Cortex of kidney (tissue), 1 donor: ENCODE data around the gene CHRD.

ENCODE experiments used
- DNase-seq: peaks from one replicate; lab custom pipeline; 2025; lab: John Stamatoyannopoulos, UW

The CHRD gene

DNA sequence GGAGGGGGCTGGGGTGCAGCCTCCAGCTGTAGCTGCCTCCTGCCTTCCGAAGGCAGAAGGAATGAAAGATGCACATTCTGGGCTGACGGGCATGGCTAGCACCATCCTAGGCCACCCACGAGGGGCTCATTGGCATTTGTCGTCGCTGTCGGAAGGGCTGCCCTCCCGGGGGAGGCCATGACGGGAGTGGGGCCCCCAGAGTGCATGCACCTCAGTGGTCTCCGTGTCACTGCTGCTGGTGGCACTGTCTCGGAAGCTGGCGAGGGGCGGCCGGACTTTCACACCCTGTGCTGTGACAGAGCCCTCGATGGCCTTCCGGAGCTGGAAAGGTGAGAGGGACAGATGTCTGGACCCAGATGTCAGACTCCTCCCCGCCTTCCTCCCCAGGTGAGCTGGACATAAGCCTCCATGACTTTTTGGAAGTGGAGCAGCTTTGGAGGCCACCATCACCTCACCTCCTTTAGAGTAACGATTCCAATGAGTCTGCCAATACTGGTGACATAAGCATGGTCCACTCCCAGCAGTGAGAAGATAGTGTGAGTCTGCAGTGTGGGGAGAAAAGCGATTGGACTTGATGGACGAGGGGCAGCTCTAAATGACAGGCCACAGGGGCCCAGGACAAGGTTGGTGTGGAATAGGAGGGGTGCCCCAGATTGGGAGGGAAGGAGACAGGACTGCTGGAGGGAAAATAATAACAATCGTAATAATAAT is 33.2 kb upstream of the CHRD start:
- DNase-seq, result no peak

DNA sequence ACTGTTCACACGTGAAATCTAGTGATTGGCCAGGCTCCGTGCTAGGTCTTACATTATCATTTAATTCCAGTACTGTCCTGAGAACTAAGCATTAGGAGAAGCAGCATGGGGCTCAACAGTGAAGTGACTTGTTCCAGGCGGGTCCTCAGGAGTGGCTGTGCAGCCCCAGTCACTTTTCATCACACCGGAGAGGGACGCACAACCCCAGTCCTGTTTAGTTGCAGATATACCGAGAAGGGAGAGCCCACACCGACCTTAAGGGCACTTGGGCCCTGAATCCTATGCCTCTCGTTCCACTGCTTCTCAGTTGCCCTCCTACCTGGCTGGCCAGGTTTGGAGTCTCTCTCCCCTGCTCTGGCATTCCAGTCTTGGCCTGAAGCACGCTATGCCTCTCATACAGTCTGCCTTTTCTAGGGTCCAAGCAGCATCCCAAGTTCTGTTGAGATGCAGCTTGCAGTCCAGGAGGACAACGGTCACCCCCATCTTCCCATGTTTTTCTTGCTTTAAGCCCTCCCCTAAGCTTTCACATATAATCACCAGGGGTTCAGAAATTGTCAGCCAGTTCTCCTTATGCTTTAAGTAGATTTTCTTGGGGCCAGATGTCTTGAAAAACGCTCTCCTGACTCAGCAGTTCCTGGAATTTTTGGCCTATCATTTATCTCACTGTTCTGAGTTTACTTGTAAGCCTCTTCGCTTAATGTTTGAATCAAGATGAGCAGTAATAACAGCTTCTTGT is 32.4 kb upstream of the CHRD start:
- DNase-seq, result no peak

DNA sequence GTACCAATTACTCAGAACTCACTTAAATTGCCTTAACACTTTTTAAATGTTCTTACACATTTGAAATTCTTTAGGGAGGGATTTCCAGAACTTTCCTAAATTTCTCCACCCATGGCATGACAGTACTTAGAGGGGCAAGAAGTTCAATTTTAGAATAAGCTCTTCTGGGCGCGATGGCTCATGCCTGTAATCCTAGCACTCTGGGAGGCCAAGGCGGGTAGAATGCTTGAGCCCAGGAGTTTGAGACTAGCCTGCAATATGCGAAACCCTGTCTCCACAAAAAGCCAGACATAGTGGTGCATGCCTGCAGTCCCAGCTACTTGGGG is 31.8 kb upstream of the CHRD start:
- DNase-seq, result no peak

DNA sequence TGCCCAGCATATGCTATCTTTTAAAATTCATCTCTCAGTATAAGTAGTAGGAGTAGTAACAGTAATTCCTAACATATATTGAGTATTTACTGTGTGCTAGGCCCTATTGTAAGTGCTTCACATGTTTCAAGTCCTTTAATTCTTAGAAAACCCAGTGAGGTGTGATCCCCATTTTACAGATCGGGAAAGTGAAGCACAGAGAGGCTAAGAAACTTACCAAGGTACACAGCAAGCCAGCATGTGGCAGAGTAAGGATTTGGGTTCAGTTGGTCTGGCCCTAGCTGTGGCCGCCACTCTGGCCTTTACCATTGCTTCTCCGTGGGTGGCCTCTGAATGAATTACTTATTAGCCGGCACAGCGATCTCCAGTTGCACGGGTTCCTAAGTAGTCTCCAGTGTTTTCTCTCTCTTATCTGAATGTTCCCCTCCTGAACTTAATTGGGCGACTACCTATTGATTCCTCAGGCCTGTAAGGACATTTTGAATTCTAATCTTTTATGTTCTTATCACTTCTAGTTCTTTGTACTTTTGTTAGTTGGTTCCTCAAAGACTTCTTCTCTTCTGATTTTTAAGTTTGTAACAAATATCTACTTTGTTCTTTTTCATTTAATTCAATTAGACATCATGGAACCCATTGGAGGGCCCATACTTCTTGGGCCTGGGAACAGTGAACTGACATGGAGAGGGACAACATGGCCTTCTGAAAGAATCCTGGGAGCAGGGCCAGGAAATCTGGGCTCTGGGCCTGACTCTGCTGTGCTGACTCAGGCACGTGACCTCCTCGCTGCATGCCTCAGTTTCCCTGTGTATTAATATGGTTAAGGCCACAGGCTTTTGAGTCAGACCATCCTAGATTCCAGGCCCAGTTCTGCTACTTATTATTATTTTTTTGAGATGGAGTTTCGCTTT is 30.0 kb upstream of the CHRD start:
- DNase-seq, result no peak

DNA sequence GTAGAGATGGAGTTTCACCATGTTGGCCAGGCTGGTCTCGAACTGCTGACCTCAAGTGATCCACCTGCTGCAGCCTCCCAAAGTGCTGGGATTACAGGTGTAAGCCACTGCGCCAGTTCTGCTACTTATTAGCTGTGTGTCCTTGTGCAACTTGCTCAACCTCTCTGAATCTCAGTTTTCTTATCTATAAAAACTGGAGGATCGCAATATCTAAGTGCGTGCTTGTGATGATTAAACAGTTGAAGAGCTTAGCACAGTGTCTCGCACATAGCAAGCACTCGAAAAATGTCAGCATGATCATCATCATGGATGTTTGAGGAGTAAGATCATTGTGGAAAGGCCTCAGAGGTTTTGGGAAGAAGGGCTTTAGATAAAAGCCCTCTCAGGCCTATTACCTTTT is 29.2 kb upstream of the CHRD start:
- no peak for DNase-seq

DNA sequence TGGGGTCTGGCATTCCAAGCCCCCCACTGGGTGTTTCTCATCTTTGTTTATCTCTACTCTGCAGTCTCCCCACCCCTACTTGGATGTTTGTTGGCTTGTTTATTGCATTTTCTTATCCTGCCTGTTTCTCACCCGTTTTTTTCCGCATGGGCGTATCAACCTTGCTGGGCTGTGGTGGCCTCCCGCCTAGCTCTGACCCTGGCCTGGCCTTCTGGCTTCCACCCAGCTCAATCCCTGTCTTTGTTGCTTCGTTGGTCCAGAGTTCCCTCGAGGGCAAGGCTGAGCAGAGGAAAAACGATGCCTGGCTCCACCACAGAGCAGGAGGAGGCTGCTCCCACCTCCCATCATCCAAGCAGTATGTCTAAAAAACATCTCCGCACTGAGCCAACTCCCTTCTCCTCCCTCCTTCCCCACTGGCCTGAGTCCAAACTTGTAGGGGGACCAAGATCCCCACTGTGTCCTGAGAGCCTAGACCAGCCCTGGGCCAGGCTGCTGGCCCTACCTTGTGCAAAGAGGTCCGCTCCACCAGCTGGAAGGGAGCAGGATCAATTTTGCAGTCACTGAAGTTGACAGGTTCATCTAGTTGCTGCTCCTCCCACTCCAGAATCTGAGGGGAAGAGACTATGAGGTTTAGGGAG is 28.2 kb upstream of the CHRD start:
- DNase-seq, result no peak

DNA sequence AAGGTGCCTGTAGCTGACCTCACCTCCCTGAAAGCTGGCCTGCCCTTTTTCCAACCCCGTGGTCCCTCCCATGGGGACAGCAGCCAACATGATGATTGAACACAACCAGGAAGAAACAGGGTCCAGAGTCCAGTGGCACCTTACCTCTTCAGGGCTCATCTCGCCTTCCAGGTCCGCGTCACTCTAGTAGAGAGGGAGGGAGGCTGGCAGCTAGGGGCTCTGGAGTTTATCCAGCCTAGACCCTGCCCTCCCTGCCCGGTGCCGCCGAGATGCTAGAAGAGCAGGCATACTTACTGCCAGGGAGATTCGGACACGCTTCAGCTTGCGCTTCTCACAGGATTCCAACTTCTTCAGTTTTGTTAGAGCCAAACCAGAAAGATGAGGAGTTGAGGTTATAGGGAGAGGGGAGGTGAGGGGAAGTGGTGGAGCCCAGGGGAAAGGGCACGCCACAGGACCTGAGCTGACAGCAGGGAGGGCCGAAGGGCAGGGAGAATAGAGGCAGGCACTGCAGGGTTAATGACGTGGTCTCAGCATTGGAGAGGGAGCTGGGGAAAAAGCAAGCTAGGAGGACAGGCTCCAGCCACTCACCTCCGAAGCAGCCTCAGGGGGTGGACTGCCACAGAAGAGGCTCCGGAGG is 27.6 kb upstream of the CHRD start:
- DNase-seq, result no peak

DNA sequence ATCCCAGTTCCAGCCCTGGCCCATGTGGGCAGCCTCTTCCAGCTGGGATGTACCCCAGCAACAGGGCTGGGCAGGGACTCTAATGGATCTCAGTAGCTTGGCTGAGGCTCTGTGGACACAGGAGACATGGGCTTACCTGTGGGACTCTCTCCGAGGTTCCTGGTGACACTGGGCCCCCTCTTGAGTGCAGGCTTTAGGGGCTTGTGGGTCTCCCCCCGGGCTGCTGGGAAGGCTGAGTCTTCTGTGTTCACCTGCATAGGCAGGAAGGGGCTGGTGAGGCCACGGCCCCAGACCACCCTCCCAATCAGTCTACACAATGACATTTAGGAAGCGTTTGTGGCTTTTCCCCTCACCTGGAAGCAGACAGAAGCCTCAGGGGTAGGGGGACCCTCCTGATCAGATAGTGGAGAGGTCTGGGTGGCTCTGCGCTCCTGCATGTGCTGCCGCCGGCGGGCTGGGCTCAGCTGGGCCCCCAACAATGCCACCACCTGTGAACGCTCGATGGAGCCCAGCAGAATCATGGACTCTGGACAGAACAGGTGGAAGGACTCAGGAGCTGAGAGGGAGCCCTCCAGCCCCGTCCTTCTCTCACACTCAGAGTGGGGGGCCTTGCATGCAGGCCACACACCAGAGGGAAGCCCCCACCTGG is 26.8 kb upstream of the CHRD start:
- no peak for DNase-seq

DNA sequence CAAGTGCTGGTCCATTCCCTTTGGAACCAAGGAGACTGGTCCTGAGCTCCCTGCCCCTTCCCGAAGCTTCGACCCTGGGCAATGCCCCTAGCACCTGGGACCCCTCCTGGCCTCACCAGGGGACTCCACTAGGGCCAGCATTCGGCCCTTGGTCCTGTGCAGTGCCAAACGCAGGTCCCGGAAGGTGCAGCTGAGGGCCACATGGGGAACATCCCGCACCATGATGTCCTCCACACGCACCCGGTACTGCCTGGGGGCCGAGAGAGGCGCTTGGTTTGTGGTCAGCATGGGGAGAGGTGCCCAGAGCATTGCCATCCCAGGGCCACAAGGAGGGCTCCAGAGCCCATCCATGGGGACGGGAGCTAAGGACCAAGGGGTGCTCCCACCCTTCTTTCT is 26.3 kb upstream of the CHRD start:
- DNase-seq, result no peak

DNA sequence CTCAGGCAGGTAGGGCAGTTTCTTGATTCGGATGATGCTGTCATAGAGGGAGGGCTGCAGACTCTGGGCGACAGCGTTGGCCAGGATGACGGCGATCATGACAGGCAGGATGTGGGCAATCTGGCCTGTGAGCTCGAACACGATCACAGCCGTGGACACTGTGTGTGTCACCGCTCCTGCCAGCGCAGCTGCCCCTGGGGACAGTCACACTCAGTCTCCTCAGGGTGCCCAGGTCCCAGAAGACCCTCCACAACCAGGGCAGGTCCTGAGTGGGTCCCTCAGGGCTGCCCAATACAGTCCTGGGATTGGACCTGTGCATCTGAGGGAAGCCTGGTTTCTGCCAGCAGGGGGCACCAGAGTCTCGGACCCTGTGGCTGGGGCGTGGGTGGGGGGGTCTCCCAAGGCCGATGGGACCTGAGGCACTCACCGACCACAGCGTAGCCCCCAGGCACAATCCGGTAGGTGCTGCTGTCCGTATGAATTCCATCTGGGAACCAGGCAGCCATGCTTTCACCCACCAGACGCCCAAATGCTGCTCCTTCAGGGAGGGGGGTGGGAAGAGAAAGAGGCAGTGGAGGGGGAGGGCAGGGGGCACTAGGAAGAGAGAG is 25.6 kb upstream of the CHRD start:
- no peak for DNase-seq

DNA sequence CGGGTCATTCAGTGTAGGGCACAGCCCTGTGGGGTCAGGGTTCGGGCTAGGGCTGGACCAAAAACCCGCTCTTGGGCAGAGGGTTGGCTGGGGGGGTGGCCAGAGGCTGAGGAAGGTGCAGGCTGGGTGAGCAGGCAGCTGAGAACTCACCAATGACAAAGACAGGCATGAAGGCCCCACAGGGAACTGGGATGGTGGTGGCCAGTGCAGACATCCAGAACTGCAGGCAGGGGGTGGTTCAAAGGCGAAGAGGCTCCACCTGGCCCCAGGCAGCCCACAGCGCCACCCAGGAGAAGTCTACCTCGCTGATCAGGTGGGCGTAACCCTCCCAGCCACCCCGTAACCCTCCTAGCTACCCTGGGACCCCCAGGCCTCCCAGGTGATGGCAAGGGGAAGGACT is 25.1 kb upstream of the CHRD start:
- no peak for DNase-seq

DNA sequence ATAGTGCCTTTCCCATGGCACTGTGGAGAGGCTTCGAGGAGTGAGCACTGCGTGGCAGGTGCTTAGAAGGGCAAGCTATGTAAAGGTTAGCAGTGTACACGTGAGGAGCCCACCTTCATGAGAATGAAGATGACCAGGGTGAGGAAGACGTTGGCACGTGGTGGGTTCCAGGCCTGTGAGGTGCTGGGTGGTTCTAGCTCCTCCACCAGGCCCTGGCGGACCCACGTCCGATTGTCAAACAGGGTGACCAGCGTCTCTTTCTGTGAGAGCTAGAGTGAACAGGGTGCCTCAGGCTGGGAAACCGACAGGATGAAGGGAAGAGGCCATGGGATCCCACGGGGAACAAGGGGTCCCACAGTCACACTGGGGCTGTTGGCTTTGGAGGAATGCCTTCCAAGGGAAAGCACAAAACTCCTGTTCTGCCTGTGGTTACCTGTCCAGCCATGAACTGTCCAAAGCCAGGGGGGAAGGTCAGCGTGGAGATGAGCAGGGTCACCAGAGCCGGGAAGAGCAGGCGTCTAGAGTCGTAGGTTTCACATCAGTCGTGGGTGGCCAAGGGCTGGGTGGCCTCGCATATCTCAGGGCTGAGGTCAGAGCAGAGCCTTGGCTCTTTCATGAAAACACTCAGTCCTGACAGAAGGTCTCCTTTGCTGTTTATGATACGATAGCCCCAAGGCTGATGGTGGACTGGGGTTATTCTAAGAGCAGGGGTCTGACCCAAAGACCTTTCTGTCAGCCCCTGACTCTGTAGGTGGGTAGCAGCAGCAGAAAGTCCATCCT is 24.4 kb upstream of the CHRD start:
- no peak for DNase-seq

DNA sequence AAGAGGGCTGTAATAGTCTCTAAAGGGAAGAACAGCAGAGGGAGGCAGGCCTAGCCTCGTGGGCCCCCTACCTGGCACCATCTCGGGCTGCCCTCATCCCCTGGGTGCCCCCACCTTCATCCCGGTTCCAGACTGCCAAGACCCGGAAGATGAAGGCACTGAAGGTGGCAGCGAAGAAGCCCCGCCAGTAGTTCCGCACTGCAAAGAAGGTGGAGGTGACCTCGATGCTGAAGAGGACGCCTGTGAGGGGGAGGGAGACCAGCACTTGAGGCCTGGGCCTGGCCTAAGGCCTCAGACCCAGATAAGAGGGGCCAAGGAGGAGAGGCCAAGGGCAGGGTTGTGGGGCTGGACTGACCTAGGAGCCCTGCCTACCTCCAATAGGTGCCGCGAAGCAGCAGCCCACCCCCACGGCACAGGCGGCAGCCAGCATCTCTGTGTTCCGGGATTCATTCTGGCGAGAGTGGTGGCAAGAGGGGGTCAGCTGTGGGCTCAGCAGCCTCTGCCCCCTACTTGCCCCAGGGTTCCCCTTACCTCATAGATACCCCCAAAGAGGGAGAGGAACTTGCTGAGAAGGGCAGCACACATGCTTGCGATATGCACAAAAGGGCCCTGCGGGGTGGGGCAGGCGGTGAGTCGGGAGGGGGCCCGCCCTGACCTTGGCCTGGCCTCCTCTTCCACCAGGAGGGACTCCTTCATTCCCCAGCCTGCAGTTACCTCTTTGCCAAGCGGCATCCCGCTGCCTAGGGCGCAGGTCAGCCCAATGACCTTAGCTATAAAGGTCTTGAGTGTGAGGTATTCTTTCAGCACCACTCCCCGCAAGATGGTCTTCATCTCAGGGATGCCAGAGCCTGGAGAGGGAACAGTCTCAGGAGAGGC is 22.4 kb upstream of the CHRD start:
- DNase-seq, result no peak

DNA sequence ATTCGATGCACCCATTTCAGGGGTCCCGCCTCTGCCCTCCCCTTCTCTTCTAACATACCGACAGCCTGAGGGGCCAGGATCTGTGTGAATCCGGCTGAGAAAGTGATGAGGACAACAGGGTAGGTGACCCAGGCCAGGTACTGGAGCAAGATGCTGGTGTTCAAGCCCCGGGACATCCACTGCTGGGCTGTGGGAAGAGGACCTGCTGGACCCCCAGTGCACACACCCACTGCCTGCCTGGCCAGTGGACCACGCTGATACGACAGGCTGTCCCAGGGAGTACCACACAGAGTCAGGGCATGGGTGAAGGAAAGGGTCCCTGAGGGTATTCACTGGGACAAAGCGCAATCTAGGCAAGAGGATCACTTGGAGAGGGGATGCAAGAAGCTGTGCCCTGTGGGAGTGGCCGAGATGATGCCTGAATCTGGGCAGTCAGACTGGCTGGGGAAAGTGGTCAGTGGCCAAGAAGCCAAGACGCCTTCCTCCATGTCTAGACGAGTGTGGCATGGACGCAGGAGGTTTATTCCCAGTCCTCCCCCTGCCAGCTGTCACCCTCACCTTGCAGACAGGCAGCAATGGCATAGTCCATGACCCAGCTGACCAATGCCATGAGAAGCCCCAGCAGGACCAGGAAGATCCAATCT is 21.6 kb upstream of the CHRD start:
- DNase-seq, result no peak

DNA sequence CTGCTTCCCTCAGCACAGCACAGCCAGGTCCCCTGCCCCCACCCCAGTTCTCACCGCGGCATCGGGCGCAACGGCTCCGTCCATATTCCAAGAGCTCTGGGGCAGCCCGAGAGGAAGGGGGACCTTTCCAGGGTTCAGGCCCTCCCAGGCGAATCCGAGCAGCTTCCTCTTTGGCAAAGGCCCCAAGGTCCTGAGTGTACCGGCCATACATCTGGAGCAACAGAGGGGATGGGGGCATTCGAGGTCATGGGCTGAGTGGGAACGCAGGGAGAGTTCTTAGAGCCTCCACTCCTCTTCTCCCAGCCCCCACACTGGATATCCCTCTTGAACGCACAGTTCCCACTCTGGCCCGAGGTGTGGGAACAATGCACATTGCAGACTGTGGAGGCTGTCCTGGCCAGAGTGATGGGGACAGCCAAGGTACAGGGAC is 20.9 kb upstream of the CHRD start:
- DNase-seq, result no peak

DNA sequence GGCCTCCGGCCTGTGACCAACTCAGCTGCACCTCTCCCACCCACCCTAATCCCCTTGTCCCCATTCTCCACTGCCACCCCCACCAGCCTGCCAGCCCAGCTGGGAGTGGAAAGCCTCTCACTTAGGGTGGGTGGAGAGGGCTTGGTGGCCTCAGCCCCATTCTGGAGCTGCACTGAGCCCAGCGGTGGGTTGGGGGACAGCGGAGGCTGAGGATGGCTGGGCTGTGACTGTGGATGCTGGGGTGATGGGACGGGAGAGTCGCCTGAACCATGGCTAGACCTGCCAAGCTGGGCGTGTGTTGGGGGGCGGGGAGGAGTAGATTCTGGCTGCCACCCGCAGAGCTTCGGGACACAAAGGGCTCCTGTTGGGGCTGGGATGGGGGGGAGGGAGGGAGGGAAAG is 20.2 kb upstream of the CHRD start:
- DNase-seq, result no peak

DNA sequence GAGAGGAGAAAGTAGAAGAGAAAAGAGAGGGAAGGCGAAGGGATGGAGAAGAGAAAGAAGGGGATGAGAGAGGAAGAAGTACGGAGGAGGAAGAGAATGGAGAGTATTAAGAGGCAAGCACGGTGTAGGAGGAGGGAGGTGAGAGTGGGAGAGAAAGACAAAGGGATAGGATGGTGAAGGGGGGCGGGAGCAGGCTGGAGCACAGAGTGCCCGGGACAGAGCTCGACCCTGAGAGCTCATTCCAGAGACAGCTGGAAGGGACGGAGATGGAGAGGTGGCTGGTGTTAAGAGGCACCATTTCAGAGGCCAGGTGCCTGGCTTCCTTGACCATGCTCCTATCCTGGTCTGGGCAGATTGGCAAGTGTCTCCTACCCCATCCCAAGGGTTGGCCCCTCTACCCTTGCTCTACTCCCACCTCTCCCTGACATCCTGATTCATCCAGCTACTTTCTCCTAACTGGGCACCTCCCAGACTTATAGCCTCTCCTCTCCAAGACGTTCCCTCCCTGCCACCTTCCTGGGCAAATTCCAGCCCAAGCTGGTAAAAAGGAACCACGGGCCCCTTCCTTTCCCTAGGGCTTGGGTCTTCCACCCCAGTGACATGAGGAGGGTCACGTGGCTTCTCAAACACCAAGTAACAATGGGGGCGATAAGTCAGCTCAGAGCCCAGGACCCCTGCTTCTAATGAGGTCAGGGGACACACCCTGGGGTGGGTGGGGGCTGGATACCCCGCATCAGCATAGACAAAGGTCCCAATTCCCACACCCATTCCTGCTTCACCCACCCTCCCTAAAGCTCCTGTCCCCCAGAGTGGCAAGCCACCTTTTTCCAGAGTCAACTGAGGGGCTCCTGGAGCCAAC is 19.6 kb upstream of the CHRD start:
- no peak for DNase-seq
